GM12878 (cell line): ENCODE measurements around the gene WARS2. TPM values are rescaled to one million over a fixed set of nuclear protein-coding genes. Genes with fewer than 3 reads are reported as not detected.

Source experiments
- ATAC-seq: fragments of 200-7000 bp; cut with Tn5 transposase; 3 replicates; pipeline ENCODE4 v1.9.1; 2020; ENCODE audit warnings: mild to moderate bottlenecking, moderate library complexity
- BruUV-seq: library from RNA; stranded (reverse); fragments of 400-500 nt; replicated peaks from 2 replicates; lab custom pipeline; 2021; lab: Mats Ljungman, UMichigan
- CTCF ChIA-PET: fragments of 300-600 bp; sonication (Branson Sonifier 250); formaldehyde crosslinking; extraction: SDS; loops from one replicate; lab custom pipeline; 2021; ENCODE audit warnings: inconsistent platforms; lab: Yijun Ruan, JAX
- POLR2A ChIA-PET: fragments of 350-600 bp; formaldehyde crosslinking; extraction: SDS; loops from one replicate; lab custom pipeline; 2021; ENCODE audit warnings: inconsistent platforms; lab: Charles Lee
- RAD21 ChIA-PET: fragments of 300-600 bp; sonication (Branson Sonifier 250); formaldehyde crosslinking; loops from one replicate; lab custom pipeline; 2023; ENCODE audit warnings: antibody characterized with exemption; ENCODE audit not compliant: unreplicated experiment; lab: Charles Lee
- SMC1A ChIA-PET: fragments of 300-600 bp; sonication (Branson Sonifier 250); formaldehyde crosslinking; loops from one replicate; lab custom pipeline; 2023; ENCODE audit not compliant: unreplicated experiment, uncharacterized antibody; lab: Charles Lee
- DNase-seq: peaks from one replicate; pipeline ENCODE4 v3.0.0-alpha.2; 2011; ENCODE audit warnings: low read depth, low spot score
- FAIRE-seq: peaks from 3 replicates; lab custom pipeline; 2011; peaks lifted over from hg19 to GRCh38; lab: Jason Lieb, UNC
- H2AFZ ChIP-seq: 2 replicates; pipeline ENCODE4 v1.6.0; 2011; ENCODE audit warnings: low read depth, low read length, control low read depth; ENCODE audit not compliant: control insufficient read depth
- H3K27ac ChIP-seq: 2 replicates; pipeline ENCODE4 v1.5.1; 2011; ENCODE audit warnings: control low read depth; ENCODE audit not compliant: control insufficient read depth, insufficient read depth
- H3K27me3 ChIP-seq, 2 experiments: replicated peaks in 1 of 2; 2 replicates each; pipeline versions ENCODE4 v1.6.0 to v1.6.1; 2011; ENCODE audit warnings: low read length in 1 of 2; ENCODE audit not compliant: control insufficient read depth in 2 of 2, insufficient read depth in 2 of 2
- H3K36me3 ChIP-seq, 2 experiments: 2 replicates each; pipeline ENCODE4 v1.5.1; 2011; ENCODE audit warnings: low read length in 1 of 2; ENCODE audit not compliant: control insufficient read depth in 2 of 2, insufficient read depth in 2 of 2
- H3K4me1 ChIP-seq: 2 replicates; pipeline ENCODE4 v1.6.1; 2011; ENCODE audit warnings: mild to moderate bottlenecking, low read length, moderate library complexity, mixed read lengths; ENCODE audit not compliant: control insufficient read depth, insufficient read depth
- H3K4me2 ChIP-seq: 2 replicates; pipeline ENCODE4 v1.6.0; 2011; ENCODE audit warnings: control low read depth; ENCODE audit not compliant: control insufficient read depth, insufficient read depth
- H3K4me3 ChIP-seq: fragments of 200-600 bp; sonication (generic); 2 replicates; pipeline ENCODE4 v1.5.1; 2016
- H3K79me2 ChIP-seq: 2 replicates; pipeline ENCODE4 v1.6.0; 2011; ENCODE audit warnings: low read length; ENCODE audit not compliant: control insufficient read depth, insufficient read depth
- H3K9ac ChIP-seq: 2 replicates; pipeline ENCODE4 v1.8.0; 2011; ENCODE audit warnings: low read length, control low read depth, mixed read lengths; ENCODE audit not compliant: control insufficient read depth, insufficient read depth
- H3K9me3 ChIP-seq: replicated peaks from 3 replicates; pipeline ENCODE4 v1.5.1; 2011; ENCODE audit warnings: mild to moderate bottlenecking, low read length; ENCODE audit not compliant: control insufficient read depth, insufficient read depth
- H4K20me1 ChIP-seq: 2 replicates; pipeline ENCODE4 v1.6.0; 2011; ENCODE audit not compliant: control insufficient read depth, insufficient read depth
- CHD2 ChIP-seq: IDR thresholded peaks from 2 replicates; pipeline ENCODE4 v1.6.1; 2011; ENCODE audit warnings: low read depth, low read length, improper control_type of control experiment, borderline replicate concordance
- ETV6 ChIP-seq, 2 experiments: fragments of 450-650 bp in 1 of 2; IDR thresholded peaks in 1 of 2; conservative IDR thresholded peaks in 1 of 2; 2 replicates each; pipeline ENCODE4 v1.6.1; 2014; ENCODE audit warnings: antibody characterized with exemption in 1 of 2, borderline replicate concordance in 1 of 2, low read depth in 1 of 2, mild to moderate bottlenecking in 1 of 2, moderate library complexity in 1 of 2
- FOXM1 ChIP-seq: IDR thresholded peaks from 2 replicates; pipeline ENCODE4 v1.6.1; 2012; ENCODE audit warnings: low read depth, mild to moderate bottlenecking, inconsistent platforms, low read length, moderate library complexity
- NR2C2 ChIP-seq: IDR thresholded peaks from 2 replicates; pipeline ENCODE4 v1.6.1; 2011; ENCODE audit warnings: borderline replicate concordance, low read depth; ENCODE audit not compliant: control insufficient read depth, insufficient read length
- NR2F1 ChIP-seq: fragments of 450-650 bp; conservative IDR thresholded peaks from 2 replicates; pipeline ENCODE4 v1.6.1; 2017; ENCODE audit warnings: mild to moderate bottlenecking
- PML ChIP-seq: IDR thresholded peaks from 2 replicates; pipeline ENCODE4 v1.6.1; 2012; ENCODE audit warnings: low read length, inconsistent platforms
- RAD21 ChIP-seq: IDR thresholded peaks from 2 replicates; pipeline ENCODE4 v1.6.1; 2011; ENCODE audit warnings: mild to moderate bottlenecking, low read depth, low read length, moderate library complexity; ENCODE audit not compliant: insufficient read depth
- SIN3A ChIP-seq: IDR thresholded peaks from 2 replicates; pipeline ENCODE4 v1.6.1; 2012; ENCODE audit warnings: low read depth, low read length, improper control_type of control experiment
- TARDBP ChIP-seq: IDR thresholded peaks from 2 replicates; pipeline ENCODE4 v1.6.1; 2016; ENCODE audit warnings: borderline replicate concordance
- WRNIP1 ChIP-seq: IDR thresholded peaks from 2 replicates; pipeline ENCODE4 v1.6.1; 2011; ENCODE audit warnings: low read depth, low read length, improper control_type of control experiment, borderline replicate concordance
- YY1 ChIP-seq: IDR thresholded peaks from 2 replicates; pipeline ENCODE4 v1.6.1; 2011; ENCODE audit warnings: low read depth, mild to moderate bottlenecking, low read length
- WGBS: methylation state at CpG from one replicate; pipeline ENCODE4 v1.1.6; 2016; ENCODE audit warnings: low lambda C conversion rate; ENCODE audit not compliant: insufficient replicate concordance, insufficient coverage; ENCODE audit errors: missing lambda C conversion rate; 5-methylcytosine and 5-hydroxymethylcytosine counted together
- in situ Hi-C: fragments of 300-500 bp; cut with MboI; formaldehyde crosslinking; loops from 9 replicates; pipeline ENCODE4 v1.14.3; 2018; ENCODE audit warnings: mixed read lengths
- intact Hi-C: fragments of 100-400 bp; cut with micrococcal nuclease; formaldehyde crosslinking; loops from one replicate; pipeline ENCODE4 v1.14.2; 2022; ENCODE audit not compliant: unreplicated experiment
- polyA plus RNA-seq, 11 experiments: library from polyadenylated mRNA; depleted of rRNA in 4 of 11; unstranded in 6 of 11; stranded (reverse) in 5 of 11; fragments of >200 nt; fragmentation: Nextera tagmentation in 4 of 11; fragmentation: Illumina TruSeq in 1 of 11; extraction: Ambion mirVana in 4 of 11; extraction: Trizol in 1 of 11; gene quantifications; 1 replicate in 1 of 11; 2 replicates in 10 of 11; pipeline versions ENCODE4 v1.2.1 to v1.2.3, GENCODE V29; 2011 to 2016; ENCODE audit warnings: inconsistent platforms in 2 of 11, missing spikeins in 2 of 11, low read depth in 1 of 11
- total RNA-seq, 4 experiments: library from RNA; depleted of rRNA in 3 of 4; stranded (reverse); fragments of >200 nt in 3 of 4; fragmentation: Illumina TruSeq in 1 of 4; extraction: Trizol in 1 of 4; gene quantifications; 2 replicates each; pipeline versions ENCODE4 v1.2.1 to v1.2.3, GENCODE V29; 2013 to 2021
- TF ChIP-seq, protein P1 (sequence below): fragments of 450-650 bp; formaldehyde crosslinking; IDR thresholded peaks from 2 replicates; pipeline ENCODE4 v1.5.0; 2022; ENCODE audit warnings: mild to moderate bottlenecking, missing genetic modification characterization
- TF ChIP-seq, protein P2 (sequence below): fragments of 150-350 bp; IDR thresholded peaks from 2 replicates; pipeline ENCODE4 v1.6.1; 2014; ENCODE audit warnings: mild to moderate bottlenecking, low read depth, low read length
- TF ChIP-seq, protein P3 (sequence below), 3 experiments: IDR thresholded peaks in 2 of 3; conservative IDR thresholded peaks in 1 of 3; 2 replicates each; pipeline ENCODE4 v1.5.1; 2011; ENCODE audit warnings: low read depth in 3 of 3, low read length in 3 of 3, mild to moderate bottlenecking in 3 of 3, control low read depth in 2 of 3, moderate library complexity in 2 of 3, inconsistent platforms in 1 of 3, mixed read lengths in 1 of 3; ENCODE audit not compliant: control insufficient read depth in 2 of 3, insufficient read depth in 1 of 3; ENCODE audit errors: extremely low read depth in 1 of 3
- TF ChIP-seq, protein P4 (sequence below): fragments of 450-650 bp; conservative IDR thresholded peaks from 2 replicates; pipeline ENCODE4 v1.6.1; 2017; ENCODE audit warnings: mild to moderate bottlenecking, moderate library complexity

The WARS2 gene
- total and polyA plus RNA-seq, 10 of the 15 experiments (the other 5 are each of a cell fraction or from before 2014, with no cell fraction given) = 5.5 to 22.2 (median 14.4) TPM

DNA sequence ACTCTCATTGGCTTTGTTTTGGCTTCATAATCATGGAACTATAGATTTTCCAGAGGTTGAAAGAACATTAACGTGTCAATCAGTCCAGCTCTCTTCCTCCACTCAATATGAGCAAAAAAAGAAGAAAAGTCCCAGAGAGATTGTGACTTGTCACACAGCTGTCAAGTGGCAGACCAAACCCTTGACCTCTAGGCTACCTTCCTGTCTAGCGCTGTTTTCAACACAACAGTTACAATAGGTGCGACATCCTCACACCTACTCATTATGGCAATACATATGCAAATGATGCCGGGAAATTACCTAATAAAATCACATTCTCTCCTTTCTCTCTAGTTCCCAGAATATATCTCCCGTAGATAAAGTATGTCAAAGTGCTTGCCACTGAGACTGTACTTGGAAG, 1.1 kb downstream of the WARS2 start:
- RAD21 ChIA-PET = interaction anchor here (0.6 to 1.2 kb wide), 4 partner anchors 51 to 832 kb away, joined by 3 to 4 read pairs (median 4); no protein-coding TSS in a partner anchor
- Histone ChIP-seq H3K9me3 (no peaks in the 10 kb centered on the region), H4K20me1 (no peaks in the 10 kb centered on the region), H3K4me1 (no peaks in the 10 kb centered on the region), H3K36me3 (no peaks in the 10 kb centered on the region), H2AFZ (peak overlapping the region; percentile 98), H3K27me3 (no peaks in the 10 kb centered on the region), H3K9ac (peak overlapping the region; percentile 96), H3K4me3 (peak overlapping the region; percentile 74), H3K27ac (peak overlapping the region; percentile 99), H3K79me2 (peaks cover 17% of the 10 kb centered on the region), H3K4me2 (peak overlapping the region; percentile 95)
- in situ Hi-C loops (no loop called here), intact Hi-C loops (loop anchor here (10.0 kb wide), 2 partner anchors 125 to 225 kb away; partner anchors contain the start of gene HAO2)
- TSS peak; percentile 58 for BruUV-seq
- WGBS = 2% methylated on average over 5 of the region's 5 CpGs
- FAIRE-seq (peak; percentile 82), ATAC-seq (peak; percentile 57), DNase-seq (peak; percentile 44)
- CTCF ChIA-PET = interaction anchor here (1.0 to 6.1 kb wide), 6 partner anchors 11 to 228 kb away, joined by 3 to 71 read pairs (median 5); no protein-coding TSS in a partner anchor
- POLR2A ChIA-PET = no interaction called here
- SMC1A ChIA-PET = interaction anchor here (1.1 to 5.2 kb wide), 3 partner anchors 9 to 185 kb away, joined by 4 to 30 read pairs (median 4); no protein-coding TSS in a partner anchor
- TF ChIP-seq, protein P1, sequence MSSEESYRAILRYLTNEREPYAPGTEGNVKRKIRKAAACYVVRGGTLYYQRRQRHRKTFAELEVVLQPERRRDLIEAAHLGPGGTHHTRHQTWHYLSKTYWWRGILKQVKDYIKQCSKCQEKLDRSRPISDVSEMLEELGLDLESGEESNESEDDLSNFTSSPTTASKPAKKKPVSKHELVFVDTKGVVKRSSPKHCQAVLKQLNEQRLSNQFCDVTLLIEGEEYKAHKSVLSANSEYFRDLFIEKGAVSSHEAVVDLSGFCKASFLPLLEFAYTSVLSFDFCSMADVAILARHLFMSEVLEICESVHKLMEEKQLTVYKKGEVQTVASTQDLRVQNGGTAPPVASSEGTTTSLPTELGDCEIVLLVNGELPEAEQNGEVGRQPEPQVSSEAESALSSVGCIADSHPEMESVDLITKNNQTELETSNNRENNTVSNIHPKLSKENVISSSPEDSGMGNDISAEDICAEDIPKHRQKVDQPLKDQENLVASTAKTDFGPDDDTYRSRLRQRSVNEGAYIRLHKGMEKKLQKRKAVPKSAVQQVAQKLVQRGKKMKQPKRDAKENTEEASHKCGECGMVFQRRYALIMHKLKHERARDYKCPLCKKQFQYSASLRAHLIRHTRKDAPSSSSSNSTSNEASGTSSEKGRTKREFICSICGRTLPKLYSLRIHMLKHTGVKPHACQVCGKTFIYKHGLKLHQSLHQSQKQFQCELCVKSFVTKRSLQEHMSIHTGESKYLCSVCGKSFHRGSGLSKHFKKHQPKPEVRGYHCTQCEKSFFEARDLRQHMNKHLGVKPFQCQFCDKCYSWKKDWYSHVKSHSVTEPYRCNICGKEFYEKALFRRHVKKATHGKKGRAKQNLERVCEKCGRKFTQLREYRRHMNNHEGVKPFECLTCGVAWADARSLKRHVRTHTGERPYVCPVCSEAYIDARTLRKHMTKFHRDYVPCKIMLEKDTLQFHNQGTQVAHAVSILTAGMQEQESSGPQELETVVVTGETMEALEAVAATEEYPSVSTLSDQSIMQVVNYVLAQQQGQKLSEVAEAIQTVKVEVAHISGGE (CRISPR knock-in tag) = no peak
- TF ChIP-seq, protein P2, sequence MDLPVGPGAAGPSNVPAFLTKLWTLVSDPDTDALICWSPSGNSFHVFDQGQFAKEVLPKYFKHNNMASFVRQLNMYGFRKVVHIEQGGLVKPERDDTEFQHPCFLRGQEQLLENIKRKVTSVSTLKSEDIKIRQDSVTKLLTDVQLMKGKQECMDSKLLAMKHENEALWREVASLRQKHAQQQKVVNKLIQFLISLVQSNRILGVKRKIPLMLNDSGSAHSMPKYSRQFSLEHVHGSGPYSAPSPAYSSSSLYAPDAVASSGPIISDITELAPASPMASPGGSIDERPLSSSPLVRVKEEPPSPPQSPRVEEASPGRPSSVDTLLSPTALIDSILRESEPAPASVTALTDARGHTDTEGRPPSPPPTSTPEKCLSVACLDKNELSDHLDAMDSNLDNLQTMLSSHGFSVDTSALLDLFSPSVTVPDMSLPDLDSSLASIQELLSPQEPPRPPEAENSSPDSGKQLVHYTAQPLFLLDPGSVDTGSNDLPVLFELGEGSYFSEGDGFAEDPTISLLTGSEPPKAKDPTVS = no peak
- no peak for TF ChIP-seq ETV6 (conservative IDR thresholded peaks at IDR 0.05 in 1 of 2, IDR thresholded peaks at IDR 0.05 in 1 of 2; ENCODE audit: borderline replicate concordance in 1 of 2, low read depth in 1 of 2)
- TF ChIP-seq CHD2 = no peak
- no peak for TF ChIP-seq RAD21
- TF ChIP-seq TARDBP = no peak
- TF ChIP-seq, protein P3, sequence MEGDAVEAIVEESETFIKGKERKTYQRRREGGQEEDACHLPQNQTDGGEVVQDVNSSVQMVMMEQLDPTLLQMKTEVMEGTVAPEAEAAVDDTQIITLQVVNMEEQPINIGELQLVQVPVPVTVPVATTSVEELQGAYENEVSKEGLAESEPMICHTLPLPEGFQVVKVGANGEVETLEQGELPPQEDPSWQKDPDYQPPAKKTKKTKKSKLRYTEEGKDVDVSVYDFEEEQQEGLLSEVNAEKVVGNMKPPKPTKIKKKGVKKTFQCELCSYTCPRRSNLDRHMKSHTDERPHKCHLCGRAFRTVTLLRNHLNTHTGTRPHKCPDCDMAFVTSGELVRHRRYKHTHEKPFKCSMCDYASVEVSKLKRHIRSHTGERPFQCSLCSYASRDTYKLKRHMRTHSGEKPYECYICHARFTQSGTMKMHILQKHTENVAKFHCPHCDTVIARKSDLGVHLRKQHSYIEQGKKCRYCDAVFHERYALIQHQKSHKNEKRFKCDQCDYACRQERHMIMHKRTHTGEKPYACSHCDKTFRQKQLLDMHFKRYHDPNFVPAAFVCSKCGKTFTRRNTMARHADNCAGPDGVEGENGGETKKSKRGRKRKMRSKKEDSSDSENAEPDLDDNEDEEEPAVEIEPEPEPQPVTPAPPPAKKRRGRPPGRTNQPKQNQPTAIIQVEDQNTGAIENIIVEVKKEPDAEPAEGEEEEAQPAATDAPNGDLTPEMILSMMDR (IDR thresholded peaks at IDR 0.05 in 2 of 3, conservative IDR thresholded peaks at IDR 0.05 in 1 of 3; ENCODE audit: control insufficient read depth in 2 of 3, extremely low read depth in 1 of 3, insufficient read depth in 1 of 3, low read depth in 3 of 3, low read length in 3 of 3) = no peak
- TF ChIP-seq, protein P4, sequence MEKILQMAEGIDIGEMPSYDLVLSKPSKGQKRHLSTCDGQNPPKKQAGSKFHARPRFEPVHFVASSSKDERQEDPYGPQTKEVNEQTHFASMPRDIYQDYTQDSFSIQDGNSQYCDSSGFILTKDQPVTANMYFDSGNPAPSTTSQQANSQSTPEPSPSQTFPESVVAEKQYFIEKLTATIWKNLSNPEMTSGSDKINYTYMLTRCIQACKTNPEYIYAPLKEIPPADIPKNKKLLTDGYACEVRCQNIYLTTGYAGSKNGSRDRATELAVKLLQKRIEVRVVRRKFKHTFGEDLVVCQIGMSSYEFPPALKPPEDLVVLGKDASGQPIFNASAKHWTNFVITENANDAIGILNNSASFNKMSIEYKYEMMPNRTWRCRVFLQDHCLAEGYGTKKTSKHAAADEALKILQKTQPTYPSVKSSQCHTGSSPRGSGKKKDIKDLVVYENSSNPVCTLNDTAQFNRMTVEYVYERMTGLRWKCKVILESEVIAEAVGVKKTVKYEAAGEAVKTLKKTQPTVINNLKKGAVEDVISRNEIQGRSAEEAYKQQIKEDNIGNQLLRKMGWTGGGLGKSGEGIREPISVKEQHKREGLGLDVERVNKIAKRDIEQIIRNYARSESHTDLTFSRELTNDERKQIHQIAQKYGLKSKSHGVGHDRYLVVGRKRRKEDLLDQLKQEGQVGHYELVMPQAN = no peak
- TF ChIP-seq SIN3A = no peak
- TF ChIP-seq WRNIP1 = no peak
- TF ChIP-seq NR2C2 = no peak
- no peak for TF ChIP-seq YY1
- no peak for TF ChIP-seq PML
- TF ChIP-seq FOXM1 = no peak
- peak; percentile 93 for TF ChIP-seq NR2F1
